ENCODE data around the gene LOXL3. TPM values are rescaled to one million over a fixed set of nuclear protein-coding genes. Genes with fewer than 3 reads are reported as not detected.

The LOXL3 gene
- total and polyA plus RNA-seq, 3 experiments from 2014 or later, result 0.08 to 1.2 (median 0.77) TPM

- CTCF ChIA-PET, result interaction anchor here (0.6 to 5.6 kb wide), 27 partner anchors 9 to 234 kb away, joined by 3 to 83 read pairs (median 5); partner anchors contain the start of genes AUP1, DQX1, HTRA2 and INO80B
- DNase-seq, result peak; percentile 87 to 96 (median 93)
- no peaks in the 10 kb centered on the region for H3K9me3 Mint-ChIP-seq
- H3K27ac Mint-ChIP-seq, result peak within 1 kb of the TSS; percentile 95 to 100 (median 100)
- H3K4me1 ChIP-seq (ENCODE audit: insufficient read depth, low read length), result peaks cover 25% of the 10 kb centered on the region
- H3K9me3 ChIP-seq (ENCODE audit: low read length), result no peaks in the 10 kb centered on the region
- no peaks in the 10 kb centered on the region for H3K27me3 ChIP-seq (ENCODE audit: insufficient read depth, low read length, poor library complexity, severe bottlenecking)
- H3K36me3 ChIP-seq (ENCODE audit: insufficient read depth, low read length), result peaks cover 13% of the 10 kb centered on the region
- no peaks in the 10 kb centered on the region for H3K27me3 Mint-ChIP-seq
- H3K27ac ChIP-seq (ENCODE audit: low read depth, low read length), result peak within 1 kb of the TSS; percentile 89
- peaks cover 32 to 56% (median 45%) of the 10 kb centered on the region in 3 donors for H3K4me1 Mint-ChIP-seq
- H3K4me3 Mint-ChIP-seq, result peak within 1 kb of the TSS; percentile 98 to 100 (median 100)
- POLR2A ChIA-PET, result interaction anchor here (0.6 to 3.9 kb wide), 9 partner anchors 10 to 643 kb away, joined by 3 to 56 read pairs (median 5); partner anchors contain the start of genes AUP1, DQX1, HTRA2 and INO80B
- H3K4me3 ChIP-seq (ENCODE audit: low read length), result peak within 1 kb of the TSS; percentile 99
- peaks cover 0 to 51% (median 9%) of the 10 kb centered on the region in 3 donors for H3K36me3 Mint-ChIP-seq
These were observed 70.7 kb downstream of the LOXL3 start, which contains the start of the genes CCDC142 and TTC31 for GRCh38 chr2:74482801-74483674. Gene CCDC142 (minus strand): TSS chr2:74482998. CDS start chr2:74482837, 161 bp downstream. Gene TTC31 (plus strand): TSS chr2:74483081. CDS start chr2:74483096, 15 bp downstream.

Other genes with a start within 250 kb of the LOXL3 start
- 1 to 10 TPM; 1.8 to 1.9 TPM for gene SLC4A5, start 210.5 kb downstream of the LOXL3 start, total RNA-seq
- 0.13 TPM for gene SLC4A5, start 210.5 kb downstream of the LOXL3 start, polyA plus RNA-seq
- gene DCTN1, start 173.6 kb downstream of the LOXL3 start, total RNA-seq, result 100 to 1,000 TPM; 113 to 114 TPM
- 90.2 TPM for gene DCTN1, start 173.6 kb downstream of the LOXL3 start, polyA plus RNA-seq
- 1 to 10 TPM; 2.7 to 3.2 TPM for gene C2orf81, start 132.3 kb downstream of the LOXL3 start, total RNA-seq
- 2.6 TPM for gene C2orf81, start 132.3 kb downstream of the LOXL3 start, polyA plus RNA-seq
- 10 to 100 TPM; 75.5 to 86.6 TPM for gene WDR54, start 132.2 kb downstream of the LOXL3 start, total RNA-seq
- 55.5 TPM for gene WDR54, start 132.2 kb downstream of the LOXL3 start, polyA plus RNA-seq
- gene RTKN, start 112.0 kb downstream of the LOXL3 start, total RNA-seq, result 1 to 10 TPM; 1.1 to 1.4 TPM
- 1.2 TPM for gene RTKN, start 112.0 kb downstream of the LOXL3 start, polyA plus RNA-seq
- gene INO80B, start 98.9 kb downstream of the LOXL3 start, total RNA-seq, result 10 to 100 TPM; 44.1 to 44.3 TPM
- 7.6 TPM for gene INO80B, start 98.9 kb downstream of the LOXL3 start, polyA plus RNA-seq
- 10 to 100 TPM; 31.2 to 31.6 TPM for gene WBP1, start 95.5 kb downstream of the LOXL3 start, total RNA-seq
- gene WBP1, start 95.5 kb downstream of the LOXL3 start, polyA plus RNA-seq, result 37.0 TPM
- 10 to 100 TPM; 82.4 to 88.0 TPM for gene MOGS, start 88.6 kb downstream of the LOXL3 start, total RNA-seq
- gene MOGS, start 88.6 kb downstream of the LOXL3 start, polyA plus RNA-seq, result 48.5 TPM
- gene MRPL53, start 81.3 kb downstream of the LOXL3 start, total RNA-seq, result 100 to 1,000 TPM; 115 to 118 TPM
- 108 TPM for gene MRPL53, start 81.3 kb downstream of the LOXL3 start, polyA plus RNA-seq
- 10 to 100 TPM; 20.3 to 22.8 TPM for gene CCDC142, start 70.9 kb downstream of the LOXL3 start, total RNA-seq
- gene CCDC142, start 70.9 kb downstream of the LOXL3 start, polyA plus RNA-seq, result 9.7 TPM
- 10 to 100 TPM; 26.4 to 28.0 TPM for gene TTC31, start 70.9 kb downstream of the LOXL3 start, total RNA-seq
- gene TTC31, start 70.9 kb downstream of the LOXL3 start, polyA plus RNA-seq, result 20.5 TPM
- gene LBX2, start 54.3 kb downstream of the LOXL3 start, total RNA-seq, result under 1 TPM; 0.38 to 0.94 TPM
- gene LBX2, start 54.3 kb downstream of the LOXL3 start, polyA plus RNA-seq, result not detected
- gene PCGF1, start 46.2 kb downstream of the LOXL3 start, total RNA-seq, result 10 to 100 TPM; 29.6 to 38.7 TPM
- 17.2 TPM for gene PCGF1, start 46.2 kb downstream of the LOXL3 start, polyA plus RNA-seq
- gene TLX2, start 39.5 kb downstream of the LOXL3 start, total RNA-seq, result under 1 TPM; 0.37 to 0.60 TPM
- not detected for gene TLX2, start 39.5 kb downstream of the LOXL3 start, polyA plus RNA-seq
- under 1 TPM; 0.51 to 0.83 TPM for gene DQX1, start 27.7 kb downstream of the LOXL3 start, total RNA-seq
- gene DQX1, start 27.7 kb downstream of the LOXL3 start, polyA plus RNA-seq, result not detected
- 100 to 1,000 TPM; 219 to 225 TPM for gene AUP1, start 24.2 kb downstream of the LOXL3 start, total RNA-seq
- gene AUP1, start 24.2 kb downstream of the LOXL3 start, polyA plus RNA-seq, result 95.8 TPM
- gene HTRA2, start 24.0 kb downstream of the LOXL3 start, total RNA-seq, result 10 to 100 TPM; 81.0 to 82.1 TPM
- 26.0 TPM for gene HTRA2, start 24.0 kb downstream of the LOXL3 start, polyA plus RNA-seq
- 10 to 100 TPM; 24.4 to 25.2 TPM for gene DOK1, start 778 bp upstream of the LOXL3 start, total RNA-seq
- gene DOK1, start 778 bp upstream of the LOXL3 start, polyA plus RNA-seq, result 24.0 TPM
- gene M1AP, start 94.4 kb upstream of the LOXL3 start, total RNA-seq, result not detected
- gene M1AP, start 94.4 kb upstream of the LOXL3 start, polyA plus RNA-seq, result 0.39 TPM
- gene SEMA4F, start 100.3 kb upstream of the LOXL3 start, total RNA-seq, result 1 to 10 TPM; 7.8 to 8.5 TPM
- 8.3 TPM for gene SEMA4F, start 100.3 kb upstream of the LOXL3 start, polyA plus RNA-seq